NCI-H510A treated with DMSO at 0.1 percent for 48 hours (cell line): ENCODE results near the gene RBM15B.

Experiments
- DNase-seq: peaks from one replicate; lab custom pipeline; 2025; lab: John Stamatoyannopoulos, UW

The RBM15B gene

DNA sequence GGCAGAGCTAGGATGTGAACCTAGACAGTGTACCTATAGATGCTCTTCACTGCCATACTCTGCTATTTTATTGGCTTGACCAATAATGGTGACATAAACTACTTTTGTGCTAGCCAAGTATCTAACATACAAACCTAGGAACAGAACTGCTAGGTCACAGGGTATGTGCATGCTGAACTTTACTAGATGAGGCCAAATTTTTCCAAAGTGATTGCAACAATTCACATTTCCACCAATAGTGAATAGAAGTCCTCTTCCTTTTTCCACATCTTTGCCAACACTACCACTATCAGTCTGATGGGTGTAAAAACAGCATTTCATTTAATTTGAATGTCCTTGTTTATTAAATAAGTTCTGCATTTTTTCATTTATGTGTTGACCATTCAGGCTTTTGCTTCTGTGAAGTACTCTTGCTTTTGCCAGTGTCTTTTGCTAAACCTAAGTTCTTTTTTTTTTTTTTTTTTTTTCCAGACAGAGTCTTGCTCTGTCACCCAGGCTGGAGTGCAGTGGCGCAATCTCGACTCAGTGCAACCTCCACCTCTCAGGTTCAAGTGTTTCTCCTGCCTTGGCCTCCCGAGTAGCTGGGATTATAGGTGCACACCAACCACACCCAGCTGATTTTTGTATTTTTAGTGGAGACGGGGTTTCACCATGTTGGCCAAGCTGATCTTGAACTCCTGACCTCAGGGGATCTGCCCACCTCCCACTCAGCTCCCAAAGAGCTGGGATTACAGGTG is 54.6 kb downstream of the RBM15B start:
- DNase-seq, result no peak
